Heart left ventricle (tissue), 13 donors: ENCODE measurements around the gene NBAS.

Source experiments
- CTCF ChIP-seq, 12 donors: fragments of 200-600 bp; sonication (generic) in 4 of 12; IDR thresholded peaks; one replicate each; pipeline versions ENCODE4 v1.5.0 to v1.8.0; 2018 to 2022; ENCODE audit warnings: antibody characterized with exemption in 12 of 12, mild to moderate bottlenecking in 5 of 12
- POLR2A ChIP-seq, 2 donors: fragments of 450-650 bp; IDR thresholded peaks; one replicate each; pipeline ENCODE4 v1.6.1; 2017; ENCODE audit warnings: antibody characterized with exemption in 2 of 2, mild to moderate bottlenecking in 2 of 2, moderate library complexity in 2 of 2
- donor health status: ischemic (EF 13 %, LVEDD 7.1; RV severe dilation, severe dysfunction).
- donor health status: DM: no; HTN: yes; CAD: no.
- donor health status: DM: no; HTN: no; CAD: no.
- donor health status: ischemic (EF 25% LVEDD 6.9; RV normal size, moderate dysfunction).
- donor health status: ischemic (EF 25% LVEDD 5.7; RV mildly dilated, moderate dysfunction).
- donor health status: ischemic (EF 35%, LVEDD 5.7; RV mildly dilated, moderate dysfunction).
- donor health status: nonischemic (EF 11% LVEDD 7.7; RV severe dilation, severe dysfunction).
- donor health status: DM: yes; HTN: yes; CAD: no.
- donor health status: PGD.
- donor health status: ischemic (EF 29% LVEDD 5.4; RV normal size, mild dysfunction).
- donor health status: nonischemic (EF 23%, LVEDD 6.1; RV moderate dilation, normal function).

GRCh38 chr2:15241201-15241600, 319.9 kb downstream of the NBAS start:
- TF ChIP-seq POLR2A (IDR thresholded peaks at IDR 0.05): no peak
- TF ChIP-seq CTCF (IDR thresholded peaks at IDR 0.05): no peak
